ENCODE measurements around the gene TINCR. TPM values are rescaled to one million over a fixed set of nuclear protein-coding genes. Genes with fewer than 3 reads are reported as not detected.

The TINCR gene
- total RNA-seq, 1 donor from 2014 or later: 1.7 TPM

- Mint-ChIP-seq H3K4me3 (ENCODE audit: unreplicated experiment) (no peak overlapping the region), H3K36me3 (ENCODE audit: low read depth) (peaks cover 26% of the 10 kb centered on the region), H3K27ac (ENCODE audit: unreplicated experiment) (no peak overlapping the region), H3K4me1 (ENCODE audit: low read depth) (peaks cover 9% of the 10 kb centered on the region), H3K9me3 (ENCODE audit: low read depth) (no peaks in the 10 kb centered on the region), H3K27me3 (ENCODE audit: low read depth) (no peaks in the 10 kb centered on the region)
- TF ChIP-seq CTCF (IDR thresholded peaks at IDR 0.05): no peak
- peak; percentile 83 for DNase-seq (ENCODE audit: low spot score)
Measured at GRCh38 chr19:5587661-5588060, 19.9 kb upstream of the TINCR start.

- TF ChIP-seq CTCF (IDR thresholded peaks at IDR 0.05): no peak
- peak; percentile 71 for DNase-seq (ENCODE audit: low spot score)
- peaks cover 9% of the 10 kb centered on the region for H3K4me1 Mint-ChIP-seq (ENCODE audit: low read depth)
- no peaks in the 10 kb centered on the region for H3K9me3 Mint-ChIP-seq (ENCODE audit: low read depth)
- H3K27me3 Mint-ChIP-seq (ENCODE audit: low read depth): no peaks in the 10 kb centered on the region
- H3K36me3 Mint-ChIP-seq (ENCODE audit: low read depth): peaks cover 23% of the 10 kb centered on the region
- no peak overlapping the region for H3K4me3 Mint-ChIP-seq (ENCODE audit: unreplicated experiment)
- no peak overlapping the region for H3K27ac Mint-ChIP-seq (ENCODE audit: unreplicated experiment)
Measured at GRCh38 chr19:5587071-5587455, 19.3 kb upstream of the TINCR start.

GRCh38 chr19:5586300-5587070 lies 18.7 kb upstream of the TINCR start:
- Mint-ChIP-seq H3K36me3 (ENCODE audit: low read depth) (peaks cover 20% of the 10 kb centered on the region), H3K4me1 (ENCODE audit: low read depth) (peaks cover 9% of the 10 kb centered on the region), H3K4me3 (ENCODE audit: unreplicated experiment) (no peak overlapping the region), H3K27ac (ENCODE audit: unreplicated experiment) (no peak overlapping the region), H3K27me3 (ENCODE audit: low read depth) (no peaks in the 10 kb centered on the region), H3K9me3 (ENCODE audit: low read depth) (no peaks in the 10 kb centered on the region)
- peak; percentile 65 for DNase-seq (ENCODE audit: low spot score)
- no peak for TF ChIP-seq CTCF (IDR thresholded peaks at IDR 0.05)

- Mint-ChIP-seq H3K4me1 (ENCODE audit: low read depth) (peaks cover 9% of the 10 kb centered on the region), H3K9me3 (ENCODE audit: low read depth) (no peaks in the 10 kb centered on the region), H3K36me3 (ENCODE audit: low read depth) (peaks cover 17% of the 10 kb centered on the region), H3K4me3 (ENCODE audit: unreplicated experiment) (no peak overlapping the region), H3K27me3 (ENCODE audit: low read depth) (no peaks in the 10 kb centered on the region), H3K27ac (ENCODE audit: unreplicated experiment) (peak overlapping the region; percentile 74)
- peak; percentile 84 for DNase-seq (ENCODE audit: low spot score)
- no peak for TF ChIP-seq CTCF (IDR thresholded peaks at IDR 0.05)
Measured at GRCh38 chr19:5585461-5586299, 17.9 kb upstream of the TINCR start.

- Mint-ChIP-seq H3K4me1 (ENCODE audit: low read depth) (peaks cover 26% of the 10 kb centered on the region), H3K9me3 (ENCODE audit: low read depth) (no peaks in the 10 kb centered on the region), H3K27ac (ENCODE audit: unreplicated experiment) (no peak overlapping the region), H3K4me3 (ENCODE audit: unreplicated experiment) (no peak overlapping the region), H3K36me3 (ENCODE audit: low read depth) (no peaks in the 10 kb centered on the region), H3K27me3 (ENCODE audit: low read depth) (no peaks in the 10 kb centered on the region)
- TF ChIP-seq CTCF (IDR thresholded peaks at IDR 0.05): no peak
- DNase-seq (ENCODE audit: low spot score): no peak
Measured at GRCh38 chr19:5580161-5580571, 12.4 kb upstream of the TINCR start.
